SK-N-SH treated with all-trans-retinoic acid at 6 μM for 48 hours (cell line): ENCODE results near the gene IGF2R.

Experiments used
- ARNTL ChIP-seq: fragments of 450-650 bp; formaldehyde crosslinking; IDR thresholded peaks from 2 replicates; pipeline ENCODE4 v1.5.0; 2020; ENCODE audit warnings: low read depth, mild to moderate bottlenecking, moderate library complexity, borderline replicate concordance
- CREB5 ChIP-seq: fragments of 250-450 bp; sonication (Bioruptor Pico); IDR thresholded peaks from 2 replicates; pipeline ENCODE4 v1.5.1; 2020; ENCODE audit warnings: low read depth, mild to moderate bottlenecking, moderate library complexity
- CSDC2 ChIP-seq: fragments of 250-450 bp; sonication (Bioruptor Pico); IDR thresholded peaks from 2 replicates; pipeline ENCODE4 v1.5.0; 2020; ENCODE audit warnings: mild to moderate bottlenecking, moderate library complexity
- ESRRG ChIP-seq: fragments of 250-450 bp; sonication (Bioruptor Pico); IDR thresholded peaks from 2 replicates; pipeline ENCODE4 v1.6.1; 2021; ENCODE audit warnings: mild to moderate bottlenecking
- GLIS3 ChIP-seq: fragments of 250-450 bp; sonication (Bioruptor Pico); IDR thresholded peaks from 2 replicates; pipeline ENCODE4 v1.5.0; 2020; ENCODE audit warnings: mild to moderate bottlenecking, moderate library complexity
- POU6F1 ChIP-seq: fragments of 250-450 bp; sonication (Bioruptor Pico); IDR thresholded peaks from 2 replicates; pipeline ENCODE4 v1.8.0; 2021; ENCODE audit warnings: low read depth, mild to moderate bottlenecking, moderate library complexity, borderline replicate concordance
- RARB ChIP-seq: fragments of 250-450 bp; sonication (Bioruptor Pico); IDR thresholded peaks from 2 replicates; pipeline ENCODE4 v1.8.0; 2021; ENCODE audit warnings: mild to moderate bottlenecking, moderate library complexity
- TOX ChIP-seq: fragments of 250-450 bp; sonication (Bioruptor Pico); IDR thresholded peaks from 2 replicates; pipeline ENCODE4 v1.8.0; 2021; ENCODE audit warnings: mild to moderate bottlenecking, moderate library complexity, borderline replicate concordance
- TF ChIP-seq, protein P1 (sequence below): fragments of 250-450 bp; sonication (Bioruptor Pico); IDR thresholded peaks from 2 replicates; pipeline ENCODE4 v1.8.0; 2020; ENCODE audit warnings: mild to moderate bottlenecking, moderate library complexity, borderline replicate concordance
- TF ChIP-seq, protein P2 (sequence below): fragments of 250-450 bp; sonication (Bioruptor Pico); IDR thresholded peaks from 2 replicates; pipeline ENCODE4 v1.5.1; 2021; ENCODE audit warnings: mild to moderate bottlenecking, moderate library complexity

DNA sequence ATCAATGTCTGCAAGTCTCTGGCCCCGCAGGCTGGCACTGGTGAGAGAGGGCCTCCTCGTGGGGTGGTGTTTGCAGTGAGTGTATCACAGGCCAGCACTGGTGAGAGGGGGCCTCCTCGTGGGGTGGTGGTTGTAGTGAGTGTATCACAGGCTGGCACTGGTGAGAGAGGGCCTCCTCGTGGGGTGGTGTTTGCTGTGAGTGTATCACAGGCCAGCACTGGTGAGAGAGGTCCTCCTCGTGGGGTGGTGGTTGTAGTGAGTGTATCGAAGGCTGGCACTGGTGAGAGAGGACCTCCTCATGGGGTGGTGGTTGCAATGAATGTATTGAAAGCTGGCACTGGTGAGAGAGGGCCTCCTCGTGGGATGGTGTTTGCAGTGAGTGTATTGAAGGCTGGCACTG, 99.5 kb downstream of the IGF2R start:
- TF ChIP-seq POU6F1 (CRISPR knock-in tag) (no peak), TOX (no peak), CREB5 (CRISPR knock-in tag) (no peak), ARNTL (CRISPR knock-in tag) (no peak), RARB (CRISPR knock-in tag) (no peak), ESRRG (CRISPR knock-in tag) (no peak), GLIS3 (CRISPR knock-in tag) (no peak), CSDC2 (CRISPR knock-in tag) (no peak)
- TF ChIP-seq, protein P1, sequence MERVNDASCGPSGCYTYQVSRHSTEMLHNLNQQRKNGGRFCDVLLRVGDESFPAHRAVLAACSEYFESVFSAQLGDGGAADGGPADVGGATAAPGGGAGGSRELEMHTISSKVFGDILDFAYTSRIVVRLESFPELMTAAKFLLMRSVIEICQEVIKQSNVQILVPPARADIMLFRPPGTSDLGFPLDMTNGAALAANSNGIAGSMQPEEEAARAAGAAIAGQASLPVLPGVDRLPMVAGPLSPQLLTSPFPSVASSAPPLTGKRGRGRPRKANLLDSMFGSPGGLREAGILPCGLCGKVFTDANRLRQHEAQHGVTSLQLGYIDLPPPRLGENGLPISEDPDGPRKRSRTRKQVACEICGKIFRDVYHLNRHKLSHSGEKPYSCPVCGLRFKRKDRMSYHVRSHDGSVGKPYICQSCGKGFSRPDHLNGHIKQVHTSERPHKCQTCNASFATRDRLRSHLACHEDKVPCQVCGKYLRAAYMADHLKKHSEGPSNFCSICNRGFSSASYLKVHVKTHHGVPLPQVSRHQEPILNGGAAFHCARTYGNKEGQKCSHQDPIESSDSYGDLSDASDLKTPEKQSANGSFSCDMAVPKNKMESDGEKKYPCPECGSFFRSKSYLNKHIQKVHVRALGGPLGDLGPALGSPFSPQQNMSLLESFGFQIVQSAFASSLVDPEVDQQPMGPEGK (CRISPR knock-in tag), result no peak
- TF ChIP-seq, protein P2, sequence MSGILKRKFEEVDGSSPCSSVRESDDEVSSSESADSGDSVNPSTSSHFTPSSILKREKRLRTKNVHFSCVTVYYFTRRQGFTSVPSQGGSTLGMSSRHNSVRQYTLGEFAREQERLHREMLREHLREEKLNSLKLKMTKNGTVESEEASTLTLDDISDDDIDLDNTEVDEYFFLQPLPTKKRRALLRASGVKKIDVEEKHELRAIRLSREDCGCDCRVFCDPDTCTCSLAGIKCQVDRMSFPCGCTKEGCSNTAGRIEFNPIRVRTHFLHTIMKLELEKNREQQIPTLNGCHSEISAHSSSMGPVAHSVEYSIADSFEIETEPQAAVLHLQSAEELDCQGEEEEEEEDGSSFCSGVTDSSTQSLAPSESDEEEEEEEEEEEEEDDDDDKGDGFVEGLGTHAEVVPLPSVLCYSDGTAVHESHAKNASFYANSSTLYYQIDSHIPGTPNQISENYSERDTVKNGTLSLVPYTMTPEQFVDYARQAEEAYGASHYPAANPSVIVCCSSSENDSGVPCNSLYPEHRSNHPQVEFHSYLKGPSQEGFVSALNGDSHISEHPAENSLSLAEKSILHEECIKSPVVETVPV, result no peak
